ENCODE results near the gene XPR1. TPM values are rescaled to one million over a fixed set of nuclear protein-coding genes. Genes with fewer than 3 reads are reported as not detected.

Gene XPR1
- total RNA-seq, 1 experiment from 2014 or later = 19.9 TPM

DNA sequence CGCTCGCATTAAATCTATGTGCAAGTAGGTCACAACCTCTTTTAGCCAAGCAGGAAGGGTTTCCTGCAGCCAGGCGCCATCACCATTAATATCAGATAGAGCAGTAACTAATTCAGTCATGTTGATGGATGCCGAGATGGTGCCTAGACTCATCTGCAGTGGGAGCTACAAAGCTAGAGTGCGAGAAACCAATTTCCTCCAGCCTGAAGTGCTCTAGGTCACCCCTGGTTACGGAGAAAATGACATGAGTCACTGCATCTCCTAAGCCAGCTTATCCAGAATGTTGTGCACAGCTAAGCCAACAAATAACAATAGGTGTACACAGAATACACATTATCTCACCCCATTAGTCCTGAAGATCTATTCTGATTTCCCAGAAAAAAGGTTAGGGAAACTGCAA, 37.1 kb upstream of the XPR1 start (continued):
- TF ChIP-seq ZBTB33 (IDR thresholded peaks at IDR 0.05; ENCODE audit: extremely low read depth, insufficient replicate concordance, low read length) = no peak
- no peak for TF ChIP-seq YY1 (IDR thresholded peaks at IDR 0.05; ENCODE audit: extremely low read depth, insufficient replicate concordance, low read depth, low read length)
- no peak for TF ChIP-seq RAD21 (IDR thresholded peaks at IDR 0.05; ENCODE audit: low read depth)

DNA sequence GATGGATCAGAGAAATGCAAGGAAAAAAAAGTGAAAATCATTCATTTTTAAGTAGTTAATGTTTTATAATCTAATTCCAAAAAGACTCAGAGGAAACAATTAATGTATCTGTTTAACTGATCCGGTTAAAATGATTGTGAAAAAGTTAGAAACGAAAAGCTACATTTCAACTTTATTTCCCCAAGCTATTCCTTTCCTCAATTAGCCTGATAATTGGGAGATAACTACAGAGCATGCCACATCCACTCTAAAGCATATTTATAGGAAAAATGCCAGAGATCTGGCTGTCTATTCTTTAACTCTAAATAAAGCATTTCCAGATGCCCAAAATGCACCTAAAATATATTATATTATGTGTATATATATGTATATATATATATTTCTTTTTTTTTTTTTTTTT, 35.9 kb upstream of the XPR1 start:
- BruUV-seq (replicated peaks) = no TSS peak
- intact Hi-C loops (cut with micrococcal nuclease) = no loop called here
- no peak overlapping the region for H2AFZ ChIP-seq (ENCODE audit: low read depth, low read length, poor library complexity, severe bottlenecking)
- no peaks in the 10 kb centered on the region for H3K9me2 ChIP-seq (ENCODE audit: insufficient read depth)
- H3K36me3 ChIP-seq (ENCODE audit: control insufficient read depth in 1 of 2, insufficient read depth in 2 of 2, low read length in 2 of 2) = no peaks in the 10 kb centered on the region
- no peaks in the 10 kb centered on the region for H3K9me3 ChIP-seq (ENCODE audit: control insufficient read depth in 1 of 2, insufficient read depth in 1 of 2, low read depth in 1 of 2, low read length in 2 of 2)
- CTCF ChIA-PET = no interaction called here
- H3K27me3 ChIP-seq (ENCODE audit: insufficient read depth, low read length) = no peaks in the 10 kb centered on the region
- H3K79me2 ChIP-seq (ENCODE audit: insufficient read depth, low read length) = no peaks in the 10 kb centered on the region
- H3K4me1 ChIP-seq (ENCODE audit: control insufficient read depth in 1 of 2, insufficient read depth in 2 of 2, low read length in 2 of 2) = no peaks in the 10 kb centered on the region
- RAD21 ChIA-PET (ENCODE audit: low non-redundant PET in 1 of 2, low total read pairs in 2 of 2, uncharacterized antibody in 2 of 2, unreplicated experiment in 2 of 2) = no interaction called here
- POLR2A ChIA-PET = no interaction called here
- no peak overlapping the region for H3K27ac ChIP-seq (ENCODE audit: low read depth, low read length)
- DNase-seq (ENCODE audit: low read depth, low spot score) (no peak), ATAC-seq (no peak)
- H3K9ac ChIP-seq (ENCODE audit: low read length) = no peak overlapping the region
- no peak overlapping the region for H3K4me2 ChIP-seq (ENCODE audit: low read length)
- no peak for TF ChIP-seq SRF (IDR thresholded peaks at IDR 0.05; ENCODE audit: low read depth)
- TF ChIP-seq CTCF (IDR thresholded peaks at IDR 0.05 in 2 of 3, conservative IDR thresholded peaks at IDR 0.05 in 1 of 3; ENCODE audit: borderline replicate concordance in 1 of 3, insufficient read depth in 1 of 3, low read depth in 2 of 3, low read length in 2 of 3) = no peak
- no peak for TF ChIP-seq JUND (IDR thresholded peaks at IDR 0.05)
- TF ChIP-seq CBX3 (IDR thresholded peaks at IDR 0.05; ENCODE audit: low read depth) = no peak
- no peak for TF ChIP-seq POLR2A (IDR thresholded peaks at IDR 0.05; ENCODE audit: borderline replicate concordance, extremely low read depth, insufficient read depth, insufficient read length)
- no peak for TF ChIP-seq FOSL1 (IDR thresholded peaks at IDR 0.05; ENCODE audit: low read depth)
- TF ChIP-seq RAD21 (IDR thresholded peaks at IDR 0.05; ENCODE audit: low read depth) = no peak
- no peak for TF ChIP-seq ELF1 (IDR thresholded peaks at IDR 0.05; ENCODE audit: borderline replicate concordance, low read depth)
- no peak for TF ChIP-seq ZFX (IDR thresholded peaks at IDR 0.05)
- no peak for TF ChIP-seq MAX (IDR thresholded peaks at IDR 0.05)
- TF ChIP-seq TCF7L2 (IDR thresholded peaks at IDR 0.05; ENCODE audit: borderline replicate concordance, extremely low read depth, insufficient read depth, insufficient read length) = no peak
- no peak overlapping the region for H3K4me3 ChIP-seq (replicated peaks in 1 of 2; ENCODE audit: low read depth in 1 of 2, low read length in 2 of 2)
- H4K20me1 ChIP-seq (ENCODE audit: insufficient read depth) = no peaks in the 10 kb centered on the region

All from HCT116 (cell line).